ENCODE data around the gene ZNF391.

ZNF391 gene

GRCh38 chr6:27415898-27416297 is 27.3 kb downstream of the ZNF391 start:
- TF ChIP-seq FOXP2 (optimal IDR thresholded peaks at IDR 0.05; ENCODE audit: borderline replicate concordance, extremely low read depth, extremely low read length, insufficient read depth) = no peak
- no peak for TF ChIP-seq REST (IDR thresholded peaks at IDR 0.05; ENCODE audit: insufficient read depth in 1 of 2, low read depth in 2 of 2, low read length in 2 of 2)
- TF ChIP-seq POLR2AphosphoS5 (IDR thresholded peaks at IDR 0.05; ENCODE audit: low read depth, low read length) = no peak
- TF ChIP-seq SIN3A (IDR thresholded peaks at IDR 0.05; ENCODE audit: borderline replicate concordance, insufficient read depth, low read length) = no peak
- no peak for TF ChIP-seq TAF1 (IDR thresholded peaks at IDR 0.05; ENCODE audit: borderline replicate concordance, insufficient read depth, low read length)

GRCh38 chr6:27419363-27419762 is 30.8 kb downstream of the ZNF391 start:
- TF ChIP-seq SIN3A (IDR thresholded peaks at IDR 0.05; ENCODE audit: borderline replicate concordance, insufficient read depth, low read length) (no peak), REST (IDR thresholded peaks at IDR 0.05; ENCODE audit: insufficient read depth in 1 of 2, low read depth in 2 of 2, low read length in 2 of 2) (no peak), FOXP2 (optimal IDR thresholded peaks at IDR 0.05; ENCODE audit: borderline replicate concordance, extremely low read depth, extremely low read length, insufficient read depth) (no peak), TAF1 (IDR thresholded peaks at IDR 0.05; ENCODE audit: borderline replicate concordance, insufficient read depth, low read length) (no peak), POLR2AphosphoS5 (IDR thresholded peaks at IDR 0.05; ENCODE audit: low read depth, low read length) (no peak)

GRCh38 chr6:27422651-27423332 is 34.2 kb downstream of the ZNF391 start:
- TF ChIP-seq TAF1 (IDR thresholded peaks at IDR 0.05; ENCODE audit: borderline replicate concordance, insufficient read depth, low read length) = no peak
- TF ChIP-seq FOXP2 (optimal IDR thresholded peaks at IDR 0.05; ENCODE audit: borderline replicate concordance, extremely low read depth, extremely low read length, insufficient read depth) = no peak
- TF ChIP-seq REST (IDR thresholded peaks at IDR 0.05; ENCODE audit: insufficient read depth in 1 of 2, low read depth in 2 of 2, low read length in 2 of 2) = no peak
- no peak for TF ChIP-seq POLR2AphosphoS5 (IDR thresholded peaks at IDR 0.05; ENCODE audit: low read depth, low read length)
- TF ChIP-seq SIN3A (IDR thresholded peaks at IDR 0.05; ENCODE audit: borderline replicate concordance, insufficient read depth, low read length) = no peak

GRCh38 chr6:27426045-27426620 is 37.6 kb downstream of the ZNF391 start:
- no peak for TF ChIP-seq POLR2AphosphoS5 (IDR thresholded peaks at IDR 0.05; ENCODE audit: low read depth, low read length)
- TF ChIP-seq SIN3A (IDR thresholded peaks at IDR 0.05; ENCODE audit: borderline replicate concordance, insufficient read depth, low read length) = no peak
- no peak for TF ChIP-seq TAF1 (IDR thresholded peaks at IDR 0.05; ENCODE audit: borderline replicate concordance, insufficient read depth, low read length)
- TF ChIP-seq REST (IDR thresholded peaks at IDR 0.05; ENCODE audit: insufficient read depth in 1 of 2, low read depth in 2 of 2, low read length in 2 of 2) = no peak
- no peak for TF ChIP-seq FOXP2 (optimal IDR thresholded peaks at IDR 0.05; ENCODE audit: borderline replicate concordance, extremely low read depth, extremely low read length, insufficient read depth)

All from PFSK-1 (cell line).